NCI-H1092 treated with DMSO at 0.1 percent for 48 hours (cell line): ENCODE data around the gene SPINK1.
"Not testable (repeated sequence)": the region's sequence is repeated elsewhere in the genome, so short reads cannot be mapped to it uniquely, and the experiment has no call there.

ENCODE experiments used
- DNase-seq: peaks from one replicate; lab custom pipeline; 2025; lab: John Stamatoyannopoulos, UW

SPINK1 gene

GRCh38 chr5:147854894-147855773 is 23.7 kb upstream of the SPINK1 start:
- DNase-seq = no peak

- DNase-seq = no peak
Measured at GRCh38 chr5:147854331-147854730, 22.9 kb upstream of the SPINK1 start.

DNA sequence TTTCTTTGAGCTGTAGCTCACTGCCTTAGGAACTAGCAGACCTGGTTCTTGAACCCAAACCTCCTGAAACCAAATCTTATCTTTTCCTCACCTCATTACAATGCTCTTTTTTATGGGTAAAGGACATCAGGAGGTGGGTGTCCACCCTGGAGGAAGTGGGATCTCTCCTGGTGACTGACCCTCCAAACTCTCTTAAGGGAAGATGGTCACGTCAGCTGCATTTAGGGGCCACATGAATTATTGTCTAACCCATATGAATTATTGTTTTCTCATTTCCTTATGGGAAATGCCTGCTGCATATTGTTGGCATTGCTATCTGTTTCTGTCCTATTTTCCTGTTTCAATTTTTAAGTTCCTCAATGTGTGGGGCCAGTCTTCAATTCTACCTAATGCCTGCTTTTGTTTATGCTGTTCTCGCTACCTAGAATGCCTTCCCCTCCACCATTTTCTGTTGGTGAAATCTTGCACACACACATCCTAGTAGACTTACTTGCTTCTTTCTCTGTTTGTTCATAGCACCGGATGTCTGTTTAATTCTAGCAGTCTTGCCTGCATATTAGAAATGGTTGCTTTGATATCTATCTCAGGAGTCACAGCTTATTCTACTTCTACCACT is 22.0 kb upstream of the SPINK1 start:
- DNase-seq = no peak

DNA sequence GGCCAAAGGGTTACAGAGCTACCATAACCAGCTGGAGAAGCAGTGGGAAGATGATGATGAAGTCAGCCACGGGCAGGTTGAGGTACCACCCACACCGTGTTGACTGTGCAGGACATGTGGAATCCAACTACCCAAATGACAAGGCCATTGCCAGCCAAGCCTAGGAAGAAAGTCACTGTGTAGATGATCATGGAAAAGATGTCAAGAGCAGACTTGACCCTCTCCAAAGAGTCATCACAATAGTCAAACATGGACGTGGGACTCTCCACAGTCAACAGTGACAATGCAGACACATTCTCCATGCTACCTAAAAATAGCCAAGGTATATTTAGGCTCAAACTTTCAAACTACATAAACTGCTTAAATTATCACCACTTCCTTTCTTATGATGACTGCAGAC is 20.9 kb upstream of the SPINK1 start:
- no peak for DNase-seq

DNA sequence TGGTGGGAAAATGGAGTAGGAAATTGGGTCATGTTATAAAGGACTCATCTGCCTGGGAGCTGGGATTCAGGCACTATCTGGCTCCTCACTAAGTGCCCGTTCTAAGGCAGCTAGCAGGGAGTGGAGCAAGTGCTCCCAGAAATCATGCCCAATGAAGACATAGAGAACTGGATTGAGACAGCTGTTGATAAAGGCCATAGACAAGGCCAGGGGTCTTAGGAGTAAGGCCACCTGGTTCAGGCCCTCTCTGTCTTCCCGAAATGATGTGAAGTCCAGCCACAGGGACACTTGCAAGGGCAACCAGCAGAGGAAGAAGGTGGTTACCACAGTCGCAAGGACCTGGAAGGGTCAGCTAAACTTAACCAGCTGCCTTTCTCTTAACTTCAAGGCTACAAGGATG is 20.1 kb upstream of the SPINK1 start:
- DNase-seq = no peak

DNA sequence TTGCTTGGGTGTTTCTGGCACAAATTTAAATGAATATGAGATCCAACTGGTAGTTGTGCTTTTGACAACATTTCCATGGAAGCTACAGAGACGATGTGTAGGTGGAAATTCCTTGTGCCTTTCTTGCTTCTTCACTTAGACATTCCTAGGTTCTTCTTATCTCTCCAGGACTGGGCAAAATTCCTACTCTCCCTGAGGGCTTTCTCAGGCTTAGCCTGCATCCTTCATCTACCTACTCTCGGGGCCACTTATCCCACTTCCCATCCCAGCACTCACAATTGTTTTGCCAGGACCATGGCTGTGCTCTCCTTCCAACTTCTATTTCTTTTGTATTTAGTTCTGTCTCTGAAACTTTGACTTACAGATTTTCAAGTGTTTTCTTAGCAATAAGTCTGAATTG is 17.8 kb upstream of the SPINK1 start:
- no peak for DNase-seq

DNA sequence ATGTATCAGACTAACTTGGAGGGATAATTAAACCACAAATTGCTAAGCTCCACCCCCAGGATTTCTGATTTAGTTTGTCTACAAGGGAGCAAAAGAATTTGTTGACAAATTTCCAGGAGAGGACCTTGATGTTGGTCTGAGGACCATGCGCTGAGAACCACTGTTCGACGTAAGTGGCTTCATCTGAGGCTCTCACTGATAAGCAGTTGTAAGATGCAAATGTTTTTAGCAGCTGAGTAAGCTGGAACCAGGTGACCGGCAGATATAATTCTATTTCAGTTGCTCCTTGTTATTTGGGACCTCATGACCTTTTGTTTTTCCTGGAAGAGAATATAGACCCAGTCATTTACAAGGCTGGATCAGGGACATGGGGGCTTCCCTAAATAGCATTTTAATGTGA is 14.1 kb upstream of the SPINK1 start:
- DNase-seq = no peak

DNA sequence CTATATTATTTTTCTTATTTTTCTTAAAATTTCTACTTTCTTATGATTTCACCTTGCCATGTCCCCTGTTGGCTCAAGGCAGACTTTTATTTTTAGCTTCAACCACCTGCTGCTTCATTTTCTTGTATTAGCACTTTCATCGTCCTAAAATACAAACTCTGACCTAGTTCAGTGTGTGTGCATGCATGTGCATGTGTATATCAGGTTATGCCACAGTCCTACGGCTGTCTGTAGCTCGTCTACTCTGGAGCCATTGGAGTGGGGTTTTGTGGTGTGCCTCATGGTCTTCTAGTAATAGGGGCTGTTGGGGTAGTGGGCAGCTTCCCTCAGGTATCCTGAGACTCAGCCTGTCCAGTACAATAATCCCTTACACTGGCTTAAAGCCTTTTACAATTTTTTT is 13.4 kb upstream of the SPINK1 start:
- DNase-seq = no peak

DNA sequence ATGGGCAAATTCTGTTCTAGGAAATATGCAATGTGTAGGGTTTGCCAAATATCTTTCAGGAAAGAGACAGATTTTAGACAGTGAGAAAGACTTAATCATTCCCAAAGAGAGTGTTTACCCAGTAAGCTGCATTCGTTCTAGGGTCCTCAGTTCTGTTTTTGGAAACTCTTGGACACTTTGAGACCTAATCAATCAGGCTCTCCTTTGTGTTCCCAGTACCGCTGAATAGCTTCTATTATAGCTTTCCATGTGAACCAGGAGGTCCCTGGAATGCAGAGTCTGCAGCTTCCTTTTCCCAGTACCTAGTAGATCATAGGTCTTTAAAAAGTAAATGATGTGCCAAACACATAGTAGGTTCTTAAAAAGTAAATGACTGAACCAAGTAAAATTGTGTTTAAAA is 11.4 kb upstream of the SPINK1 start:
- DNase-seq = no peak

- no peak for DNase-seq
Measured at GRCh38 chr5:147836439-147836838, 5.0 kb upstream of the SPINK1 start.

DNA sequence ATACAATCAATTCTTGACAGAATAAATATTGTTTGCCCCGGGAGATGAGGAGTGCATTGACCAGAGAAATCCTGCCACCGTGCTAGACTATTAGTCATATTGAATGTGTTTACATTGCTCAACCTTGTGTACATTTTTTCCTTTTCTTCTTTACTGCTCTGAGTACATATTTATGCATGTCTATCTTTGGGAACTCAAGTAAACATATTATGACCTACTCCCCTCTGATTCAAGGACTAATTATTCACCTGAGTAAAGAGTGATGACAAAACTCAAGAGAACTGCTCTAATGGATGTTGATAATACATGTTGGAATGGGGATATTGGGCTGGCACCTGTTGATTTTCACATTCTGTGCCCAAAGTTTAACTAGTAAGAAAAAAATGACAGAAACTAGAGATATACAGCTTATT is 3.9 kb upstream of the SPINK1 start:
- DNase-seq = no peak

- no peak for DNase-seq
Measured at GRCh38 chr5:147832541-147832940, 1.1 kb upstream of the SPINK1 start.

GRCh38 chr5:147830035-147830434 is 1.4 kb downstream of the SPINK1 start:
- DNase-seq = no peak

DNA sequence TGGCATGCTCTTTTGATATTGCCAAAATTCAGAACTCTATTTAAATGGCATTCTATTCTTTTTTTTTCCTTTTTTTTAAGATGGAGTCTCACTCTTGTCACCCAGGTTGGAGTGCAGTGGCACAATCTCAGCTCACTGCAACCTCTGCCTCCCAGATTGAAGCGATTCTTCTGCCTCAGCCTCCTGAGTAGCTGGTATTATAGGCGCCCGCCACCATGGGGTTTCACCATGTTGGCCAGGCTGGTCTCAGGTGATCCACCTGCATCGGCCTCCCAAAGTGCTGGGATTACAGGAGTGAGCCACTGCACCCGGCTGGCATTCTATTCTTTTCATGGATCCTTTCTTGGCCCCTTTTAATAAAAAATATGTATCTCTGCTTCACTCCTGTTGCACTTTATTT is 4.5 kb downstream of the SPINK1 start:
- not testable (repeated sequence) for DNase-seq

DNA sequence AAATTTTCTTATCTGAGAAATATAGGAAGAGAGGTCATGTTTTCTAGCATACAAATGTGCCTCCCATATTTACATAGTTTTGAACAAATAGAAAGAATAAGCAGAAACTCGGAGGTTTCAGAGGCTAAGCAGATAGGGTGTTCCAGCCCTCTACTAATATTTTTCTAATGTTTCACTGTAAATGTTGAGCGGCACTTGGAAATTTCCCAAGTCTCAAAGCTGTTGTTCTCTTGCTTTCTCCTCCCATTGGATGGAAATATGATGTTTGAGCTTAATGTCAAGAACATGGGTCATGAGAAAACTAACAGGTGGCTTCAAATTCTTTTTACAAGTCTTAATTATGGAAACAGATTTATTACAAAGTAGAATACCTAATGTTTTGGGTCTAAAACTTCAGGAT is 5.1 kb downstream of the SPINK1 start:
- DNase-seq = no peak

GRCh38 chr5:147822686-147823491 is 8.6 kb downstream of the SPINK1 start:
- peak; percentile 76 for DNase-seq

- DNase-seq = not testable (repeated sequence)
Measured at GRCh38 chr5:147822222-147822621, 9.2 kb downstream of the SPINK1 start.

GRCh38 chr5:147821766-147822165 is 9.7 kb downstream of the SPINK1 start:
- no peak for DNase-seq

- DNase-seq = no peak
Measured at GRCh38 chr5:147819261-147819770, 12.2 kb downstream of the SPINK1 start.

DNA sequence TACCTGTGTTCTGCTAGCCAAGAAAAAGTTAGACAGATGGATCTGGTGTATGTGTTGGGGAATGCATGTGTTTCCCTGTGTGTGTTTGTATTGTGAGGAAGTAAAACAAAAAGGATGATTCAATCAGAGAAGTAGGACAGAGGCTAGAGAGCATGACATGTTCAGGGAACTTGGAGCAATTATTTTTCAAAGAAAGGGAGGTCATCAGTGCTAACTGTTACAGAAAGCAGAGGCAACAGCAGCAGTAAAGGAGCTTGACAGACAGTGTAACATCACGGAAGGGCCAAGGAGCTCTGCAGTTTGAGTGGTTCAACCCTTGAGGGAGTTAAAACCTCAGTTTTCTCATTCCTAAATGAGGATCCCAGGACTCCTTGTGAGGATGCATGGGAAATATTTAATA is 13.2 kb downstream of the SPINK1 start:
- no peak for DNase-seq

DNA sequence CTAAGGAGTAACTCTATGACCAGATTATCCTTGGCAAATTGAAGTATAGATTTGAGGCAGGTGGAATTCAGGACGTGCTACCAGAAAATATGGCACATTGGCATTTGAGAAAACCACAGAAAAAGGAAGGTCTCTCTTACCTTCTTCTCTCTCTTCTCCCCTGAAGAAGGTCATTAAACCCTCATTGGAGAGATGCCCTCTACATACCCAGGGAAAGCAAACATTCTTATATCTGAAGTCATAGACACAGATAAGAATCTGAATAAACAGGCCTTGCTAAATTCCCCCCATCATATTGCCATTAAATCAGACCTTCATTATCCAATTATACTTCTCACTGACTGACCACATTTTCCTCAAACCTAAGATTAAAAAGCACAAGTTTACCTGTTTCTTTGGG is 17.8 kb downstream of the SPINK1 start:
- no peak for DNase-seq

GRCh38 chr5:147809830-147810666 is 21.4 kb downstream of the SPINK1 start:
- DNase-seq = no peak
